ENCODE data around the gene CDR2L.

Gene CDR2L

DNA sequence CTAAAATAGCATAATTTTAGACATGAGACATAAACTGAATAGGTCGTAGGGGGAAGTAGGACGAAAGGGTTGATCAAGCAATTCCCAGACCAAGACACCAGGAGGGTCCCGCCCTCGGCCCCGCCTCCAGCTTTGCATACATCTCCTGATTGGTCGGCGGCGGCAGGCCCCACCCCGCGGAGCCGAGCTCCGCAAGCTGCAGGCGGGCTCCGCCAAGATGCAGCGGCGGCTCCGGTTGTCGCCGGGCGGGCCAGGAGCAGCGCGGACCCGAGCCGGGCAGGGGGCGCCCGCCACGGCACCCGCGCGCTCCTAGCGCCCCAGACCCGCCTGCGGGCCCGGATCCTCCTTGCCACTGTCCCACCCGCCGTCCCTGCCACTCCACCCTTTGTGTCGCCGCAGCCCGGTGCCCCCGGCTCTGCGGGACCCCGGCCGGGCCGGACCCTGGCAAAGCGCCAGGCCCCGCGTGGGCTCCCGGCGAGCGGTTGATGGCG is at the start of gene CDR2L:
TSS of gene CDR2L (plus strand) at position 215 of the 491 bp plus-strand sequence. CDS start 412 bp downstream, outside the sequence.
- in situ Hi-C loops (cut with MboI; ENCODE audit: low sequenced_read_pairs), result no loop called here

DNA sequence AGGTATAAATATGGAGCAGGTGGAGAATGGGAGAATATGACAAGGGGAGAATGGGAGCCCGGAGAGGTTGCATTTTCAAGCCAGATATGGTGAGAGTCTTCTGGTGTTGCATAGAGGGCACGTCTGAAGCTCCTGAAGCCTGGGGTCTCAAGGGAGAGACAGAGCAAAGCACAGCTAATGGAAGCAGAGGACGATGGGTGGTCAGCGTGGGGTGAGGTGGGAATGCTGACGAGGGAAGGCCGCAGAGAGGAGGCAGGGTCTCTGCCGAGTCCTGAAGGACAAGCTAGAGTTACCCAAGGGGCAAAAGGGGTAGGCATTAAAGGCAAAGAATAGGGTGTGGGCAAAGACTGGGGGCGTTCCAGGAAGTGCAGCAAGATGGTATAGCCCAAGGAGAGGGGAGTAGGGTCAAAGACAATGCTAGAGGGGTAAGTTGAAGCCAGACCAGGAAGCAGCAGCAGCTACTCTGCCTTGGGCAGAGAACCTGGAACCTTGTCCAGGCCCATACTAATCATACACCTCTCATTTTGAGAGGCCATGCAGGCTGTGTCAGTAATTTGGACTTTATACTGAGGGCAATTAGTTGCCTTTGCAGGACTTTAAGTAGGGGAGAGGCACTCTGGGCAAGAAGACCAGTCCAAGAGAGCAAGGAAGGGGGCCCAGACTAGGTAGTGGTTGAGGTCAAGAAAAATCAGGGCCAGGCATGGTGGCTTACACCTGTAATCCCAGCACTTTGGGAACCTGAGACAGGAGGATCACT is 49.1 kb upstream of the CDR2L start:
- in situ Hi-C loops (cut with MboI; ENCODE audit: low sequenced_read_pairs), result no loop called here

DNA sequence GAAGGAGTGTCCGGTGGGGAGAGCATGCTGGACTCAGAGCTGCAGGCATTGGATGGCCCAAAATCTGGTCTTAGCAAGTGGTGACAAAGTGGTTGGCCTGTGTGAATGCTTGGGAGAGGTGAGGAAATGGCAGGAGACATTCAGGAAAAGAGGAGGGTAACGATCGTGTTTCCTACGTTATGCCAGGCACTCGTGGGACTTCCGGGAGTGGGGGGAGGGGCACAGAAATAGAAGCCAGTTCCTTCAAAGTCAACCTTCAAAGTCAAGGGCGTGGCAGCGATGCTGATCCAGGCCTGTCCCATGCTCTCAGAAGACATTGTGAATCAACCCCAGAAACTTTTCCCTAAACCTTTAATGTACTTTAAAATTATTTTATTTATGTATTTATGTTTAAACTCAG is 47.9 kb upstream of the CDR2L start:
- in situ Hi-C loops (cut with MboI; ENCODE audit: low sequenced_read_pairs), result no loop called here

DNA sequence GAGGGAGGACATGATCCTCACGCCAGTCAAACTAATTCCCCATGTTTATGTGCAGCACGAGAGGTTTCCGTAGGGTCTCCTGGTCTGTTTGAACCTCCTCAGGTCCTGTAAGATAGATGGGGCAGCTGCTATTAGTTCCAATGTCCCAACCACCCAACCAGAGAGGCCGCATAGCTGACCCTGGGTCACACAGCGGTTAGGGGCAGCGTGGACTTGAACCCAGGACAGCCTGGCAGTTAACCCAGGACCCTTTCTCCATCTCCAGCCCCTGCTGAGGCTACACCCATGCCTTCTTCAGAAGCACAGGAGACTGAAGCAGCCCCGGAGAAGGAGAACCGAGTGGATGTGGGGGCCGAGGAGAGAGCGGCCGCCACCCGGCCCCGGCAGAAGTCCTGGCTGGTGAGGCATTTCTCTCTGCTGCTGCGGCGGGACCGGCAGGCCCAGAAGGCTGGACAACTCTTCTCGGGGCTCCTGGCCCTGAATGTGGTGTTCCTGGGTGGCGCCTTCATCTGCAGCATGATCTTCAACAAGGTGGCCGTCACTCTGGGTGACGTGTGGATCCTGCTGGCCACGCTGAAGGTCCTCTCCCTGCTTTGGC is 46.2 kb upstream of the CDR2L start:
- in situ Hi-C loops (cut with MboI; ENCODE audit: low sequenced_read_pairs), result no loop called here

DNA sequence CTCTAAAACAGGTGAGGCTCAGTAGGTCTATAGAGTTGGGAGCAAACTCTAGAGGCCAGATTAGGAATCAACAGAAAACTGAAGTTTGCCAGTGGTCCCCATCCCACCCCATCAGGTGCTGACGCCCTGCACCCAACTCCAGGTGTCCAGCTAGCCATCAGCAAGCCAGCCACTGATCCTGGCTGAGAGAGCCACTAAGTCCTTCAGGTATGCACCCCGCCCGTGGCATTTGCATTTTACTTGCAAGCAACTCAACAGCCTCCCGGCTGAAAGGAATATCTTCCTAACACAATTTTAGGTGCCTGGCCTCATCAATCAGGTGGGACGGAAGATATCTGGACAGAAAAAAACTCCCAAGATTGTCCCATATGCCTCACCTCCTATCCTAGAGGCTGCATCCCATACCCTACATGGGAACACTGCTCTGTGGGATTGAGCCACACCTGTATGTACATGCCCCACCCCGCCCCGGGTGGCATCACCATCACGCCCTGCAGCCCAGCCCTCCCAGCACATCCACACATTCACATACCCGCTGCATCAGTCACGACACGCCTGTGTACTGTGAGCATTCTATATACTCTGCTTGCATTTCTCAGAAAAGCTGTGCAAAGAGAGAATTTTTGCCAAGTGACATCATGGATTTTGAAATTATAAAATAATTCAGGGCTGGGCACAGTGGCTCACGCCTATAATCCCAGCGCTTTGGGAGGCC is 43.5 kb upstream of the CDR2L start:
- in situ Hi-C loops (cut with MboI; ENCODE audit: low sequenced_read_pairs), result no loop called here

DNA sequence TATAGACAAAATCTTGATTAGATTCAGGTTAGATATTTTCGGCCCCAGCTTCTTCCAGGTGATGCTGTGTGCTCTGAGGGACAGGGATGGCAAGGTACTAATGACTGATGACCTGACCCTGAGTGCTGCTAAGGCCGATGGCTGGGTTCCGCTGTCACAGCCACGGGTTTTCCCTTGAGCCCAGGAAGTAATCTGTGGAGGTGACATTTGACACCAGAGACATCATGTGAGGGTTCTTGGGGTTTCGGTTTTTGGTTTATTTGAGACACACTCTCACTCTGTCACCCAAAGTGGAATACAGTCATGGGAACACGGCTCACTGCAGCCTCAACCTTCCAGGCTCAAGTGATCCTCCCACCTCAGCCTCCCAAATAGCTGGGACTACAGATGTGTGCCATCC is 41.9 kb upstream of the CDR2L start:
- in situ Hi-C loops (cut with MboI; ENCODE audit: low sequenced_read_pairs), result no loop called here

DNA sequence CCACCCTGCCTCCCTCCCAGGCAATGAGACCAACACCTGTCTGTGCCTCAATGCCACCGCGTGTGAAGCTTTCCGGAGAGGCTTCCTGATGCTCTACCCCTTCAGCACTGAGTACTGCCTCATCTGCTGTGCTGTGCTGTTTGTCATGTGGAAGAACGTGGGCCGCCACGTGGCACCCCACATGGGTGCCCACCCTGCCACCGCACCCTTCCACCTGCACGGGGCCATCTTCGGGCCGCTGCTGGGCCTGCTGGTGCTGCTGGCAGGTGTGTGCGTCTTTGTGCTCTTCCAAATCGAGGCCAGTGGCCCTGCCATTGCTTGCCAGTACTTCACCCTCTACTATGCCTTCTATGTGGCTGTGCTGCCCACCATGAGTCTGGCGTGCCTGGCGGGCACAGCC is 40.8 kb upstream of the CDR2L start:
- in situ Hi-C loops (cut with MboI; ENCODE audit: low sequenced_read_pairs), result no loop called here

DNA sequence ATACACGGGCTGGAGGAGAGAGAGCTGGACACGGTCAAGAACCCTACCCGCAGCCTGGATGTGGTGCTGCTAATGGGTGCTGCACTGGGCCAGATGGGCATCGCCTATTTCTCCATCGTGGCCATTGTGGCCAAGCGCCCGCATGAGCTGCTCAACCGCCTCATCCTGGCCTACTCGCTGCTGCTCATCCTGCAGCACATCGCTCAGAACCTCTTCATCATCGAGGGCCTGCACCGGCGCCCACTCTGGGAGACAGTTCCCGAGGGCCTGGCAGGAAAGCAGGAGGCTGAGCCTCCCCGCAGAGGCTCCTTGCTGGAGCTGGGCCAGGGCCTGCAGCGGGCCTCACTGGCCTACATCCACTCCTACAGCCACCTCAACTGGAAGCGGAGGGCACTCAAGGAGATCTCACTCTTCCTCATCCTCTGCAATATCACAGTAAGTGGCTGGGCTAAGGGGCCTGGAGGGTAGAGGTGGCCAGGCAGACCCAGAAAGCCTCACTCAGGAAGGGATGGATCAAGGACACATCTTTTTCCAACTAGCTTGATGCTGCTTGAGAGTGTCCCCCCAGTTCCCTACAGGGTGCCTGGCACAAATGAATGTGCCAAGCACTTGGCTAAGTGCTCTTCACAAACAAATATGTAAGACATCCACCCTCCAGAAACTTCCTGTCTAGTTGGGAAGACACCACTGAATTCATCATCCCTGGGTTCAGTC is 40.2 kb upstream of the CDR2L start:
- in situ Hi-C loops (cut with MboI; ENCODE audit: low sequenced_read_pairs), result no loop called here

DNA sequence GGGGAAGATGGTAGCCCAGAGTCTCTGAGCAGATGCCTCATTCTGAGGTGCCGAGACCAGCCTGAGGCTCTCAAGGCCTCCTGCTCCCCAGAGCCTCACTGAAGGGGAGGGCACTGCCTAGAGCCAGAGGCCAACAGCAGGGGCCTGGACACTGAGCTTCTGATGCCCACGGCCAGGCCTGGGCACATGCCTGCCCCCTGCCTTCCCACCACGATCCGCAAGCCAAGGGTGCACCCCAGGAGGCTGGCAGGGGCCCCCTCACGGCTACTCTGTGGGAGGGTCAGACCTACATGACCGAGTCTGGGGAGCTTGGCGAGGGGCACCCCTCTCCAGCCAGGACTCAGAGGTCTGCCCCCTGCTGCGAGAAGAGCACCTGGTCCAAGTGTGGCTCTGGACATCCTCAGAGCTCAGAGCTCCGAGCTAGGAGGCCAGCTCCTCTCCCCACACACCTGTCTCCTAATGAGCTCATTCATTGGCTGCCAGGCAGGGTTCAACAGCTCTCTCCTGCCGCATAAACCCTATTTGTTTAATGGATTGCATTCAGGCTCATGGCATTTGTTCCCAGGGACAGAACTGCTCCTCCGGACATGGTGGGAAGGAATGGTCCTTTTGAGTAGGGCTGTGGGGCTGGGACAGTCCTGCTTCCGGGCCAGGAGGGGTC is 37.8 kb upstream of the CDR2L start:
- in situ Hi-C loops (cut with MboI; ENCODE audit: low sequenced_read_pairs), result loop anchor here (10.0 kb wide), 1 partner anchor 285 kb away; no protein-coding TSS in a partner anchor

DNA sequence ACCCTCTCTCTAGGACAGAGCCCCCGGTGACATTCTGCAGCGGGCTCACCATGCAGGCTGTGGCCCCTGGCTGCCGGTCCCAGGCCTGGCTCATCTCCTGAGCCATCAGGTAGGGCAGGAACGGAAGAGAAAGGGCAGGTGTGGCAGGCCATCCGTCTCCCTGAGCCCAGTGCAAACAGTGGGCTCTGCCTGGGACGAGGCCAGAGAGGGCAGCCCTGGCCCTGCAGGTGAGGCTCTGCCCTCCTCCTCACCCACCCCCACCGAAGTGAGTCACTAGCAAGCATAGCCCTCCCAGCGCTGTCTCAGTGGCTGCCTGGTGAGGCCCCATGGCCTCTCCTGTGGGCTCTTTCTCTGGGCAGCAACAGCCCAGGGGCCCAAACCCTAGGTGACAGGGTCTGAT is 37.2 kb upstream of the CDR2L start:
- in situ Hi-C loops (cut with MboI; ENCODE audit: low sequenced_read_pairs), result loop anchor here (10.0 kb wide), 1 partner anchor 285 kb away; no protein-coding TSS in a partner anchor

DNA sequence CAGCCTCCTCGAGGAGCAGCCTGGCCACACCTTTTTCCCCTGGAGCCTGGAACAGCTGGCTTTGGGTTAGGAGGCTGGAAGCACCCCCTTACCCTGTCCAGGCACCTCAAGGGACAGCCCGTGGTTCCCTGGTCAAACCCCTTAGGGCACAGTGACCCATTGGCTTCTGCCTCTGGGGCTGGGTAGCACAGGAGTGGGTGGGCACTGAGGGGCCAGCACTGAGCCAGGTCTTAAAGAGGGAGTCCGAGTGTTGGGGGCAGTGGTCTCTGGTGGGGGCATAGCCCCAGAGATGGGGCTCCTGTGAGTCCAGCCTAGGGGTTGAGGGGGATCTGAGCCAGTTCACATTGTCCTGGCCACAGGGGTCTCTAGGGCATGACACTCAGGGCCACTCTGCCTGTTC is 36.4 kb upstream of the CDR2L start:
- in situ Hi-C loops (cut with MboI; ENCODE audit: low sequenced_read_pairs), result loop anchor here (10.0 kb wide), 1 partner anchor 286 kb away; no protein-coding TSS in a partner anchor

DNA sequence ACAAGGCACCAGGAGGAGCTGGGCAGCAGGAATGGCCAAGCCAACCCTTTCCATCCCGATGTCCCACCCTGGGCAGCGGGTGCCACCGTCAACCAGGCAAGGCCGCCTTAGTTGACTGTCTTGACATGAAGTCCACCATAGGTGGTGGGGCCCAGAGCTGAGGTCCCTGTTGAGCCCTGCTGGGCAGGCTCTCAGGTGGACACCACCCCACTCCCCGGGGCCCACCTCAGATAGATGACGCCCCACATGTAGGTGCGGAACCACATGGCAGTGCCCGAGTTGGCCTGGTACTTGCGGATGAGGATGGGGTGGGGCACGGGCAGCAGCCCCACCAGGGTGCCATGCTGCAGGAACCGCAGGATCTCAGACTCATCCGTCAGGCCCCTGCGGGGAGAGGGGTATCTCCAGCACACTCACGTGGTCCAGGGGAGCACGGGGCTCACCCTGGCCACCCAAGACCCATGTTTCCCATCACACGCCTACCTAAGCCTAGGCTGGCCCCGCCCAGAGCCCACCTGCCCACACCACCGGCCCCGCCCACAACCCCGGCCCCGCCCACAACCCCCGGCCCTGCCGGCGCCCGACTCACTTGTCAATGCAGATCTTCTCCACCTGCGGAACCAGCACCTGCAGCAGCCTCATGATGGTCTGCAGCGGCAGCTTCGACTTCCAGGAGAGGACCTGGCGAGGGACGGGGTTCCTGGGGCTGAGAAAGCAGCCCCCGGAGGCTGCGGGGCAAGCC is 35.6 kb upstream of the CDR2L start:
- in situ Hi-C loops (cut with MboI; ENCODE audit: low sequenced_read_pairs), result loop anchor here (10.0 kb wide), 1 partner anchor 287 kb away; no protein-coding TSS in a partner anchor

DNA sequence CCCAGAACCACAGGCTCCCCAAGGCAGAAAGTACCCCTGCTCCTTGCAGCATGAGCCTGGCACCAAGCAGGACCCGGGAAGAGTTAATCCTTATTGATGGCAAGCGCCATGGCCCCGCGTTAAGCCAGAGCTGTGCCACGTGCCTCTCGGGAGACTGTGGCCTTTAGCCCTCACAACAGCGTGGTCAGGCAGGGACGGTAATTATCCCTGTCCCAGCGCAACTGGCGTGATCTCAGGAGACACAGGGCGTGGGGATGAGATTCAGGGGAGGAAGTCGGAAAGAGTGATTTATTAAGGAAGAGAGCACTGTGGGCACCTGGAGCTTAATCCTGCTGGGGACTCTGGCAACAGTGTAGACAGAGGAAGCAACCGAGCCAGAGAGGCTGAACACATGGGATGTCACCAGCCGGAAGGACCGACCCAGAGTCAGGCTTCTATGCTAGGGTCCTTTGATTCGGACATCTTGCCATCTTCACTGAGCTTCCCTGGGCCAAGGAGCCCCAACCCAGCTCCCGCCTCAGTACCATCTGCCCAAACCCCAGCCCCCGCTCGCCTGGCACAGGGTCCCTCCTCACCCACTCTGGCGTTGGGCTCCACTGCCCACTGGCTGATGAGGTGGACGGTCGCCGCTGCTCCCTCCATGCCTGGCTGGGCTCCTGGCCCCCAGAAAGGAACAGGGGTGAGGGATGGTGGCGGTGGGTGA is 34.9 kb upstream of the CDR2L start:
- in situ Hi-C loops (cut with MboI; ENCODE audit: low sequenced_read_pairs), result loop anchor here (10.0 kb wide), 1 partner anchor 288 kb away; no protein-coding TSS in a partner anchor

DNA sequence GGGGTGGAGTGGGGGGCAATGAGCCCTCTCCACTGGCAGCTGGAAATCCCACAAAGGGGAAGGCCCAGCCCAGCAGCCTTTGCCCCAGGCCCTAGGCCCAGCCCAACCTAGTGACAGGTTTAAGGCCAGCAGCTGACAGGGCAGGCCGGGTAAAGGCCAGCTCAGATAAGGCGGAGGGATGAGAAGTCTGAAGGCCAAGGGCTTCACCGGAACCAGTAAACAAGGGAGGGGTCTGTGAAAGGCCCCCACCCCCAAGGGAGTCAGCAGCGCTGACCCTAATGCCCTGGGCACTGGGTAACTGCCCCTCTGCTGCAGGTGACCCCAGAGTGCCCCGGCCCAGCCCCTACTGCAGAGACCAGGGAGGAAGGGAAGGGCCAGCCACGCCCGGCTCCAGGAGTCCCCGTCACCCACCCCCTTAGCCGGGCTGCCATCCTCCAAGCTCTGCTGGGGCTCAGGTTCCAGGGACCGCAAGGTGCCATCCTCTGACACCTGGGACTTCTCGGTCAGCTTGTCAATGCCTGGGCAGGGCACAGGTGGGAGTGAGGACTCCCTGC is 34.2 kb upstream of the CDR2L start:
- in situ Hi-C loops (cut with MboI; ENCODE audit: low sequenced_read_pairs), result loop anchor here (10.0 kb wide), 1 partner anchor 288 kb away; no protein-coding TSS in a partner anchor

DNA sequence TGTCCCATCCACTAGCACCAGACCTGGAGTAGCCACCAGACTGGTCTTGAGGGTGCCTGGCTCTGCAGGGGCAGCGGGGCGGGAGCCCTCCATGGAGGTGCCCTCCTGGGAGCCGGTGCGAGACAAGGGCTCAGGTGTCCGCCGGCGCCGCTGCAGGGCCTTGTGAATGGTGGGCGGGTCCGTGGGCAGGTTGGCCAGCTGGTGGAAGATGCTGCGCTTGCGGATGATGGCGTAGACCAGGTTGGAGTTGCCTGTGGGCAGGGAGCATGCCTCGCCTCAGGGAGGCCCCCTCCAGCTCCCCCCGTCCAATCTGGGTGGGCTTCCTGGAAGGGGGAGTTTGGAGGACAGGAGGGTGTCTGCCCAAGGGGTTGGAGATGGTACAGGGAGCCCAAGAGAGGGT is 33.3 kb upstream of the CDR2L start:
- in situ Hi-C loops (cut with MboI; ENCODE audit: low sequenced_read_pairs), result loop anchor here (10.0 kb wide), 1 partner anchor 289 kb away; no protein-coding TSS in a partner anchor

DNA sequence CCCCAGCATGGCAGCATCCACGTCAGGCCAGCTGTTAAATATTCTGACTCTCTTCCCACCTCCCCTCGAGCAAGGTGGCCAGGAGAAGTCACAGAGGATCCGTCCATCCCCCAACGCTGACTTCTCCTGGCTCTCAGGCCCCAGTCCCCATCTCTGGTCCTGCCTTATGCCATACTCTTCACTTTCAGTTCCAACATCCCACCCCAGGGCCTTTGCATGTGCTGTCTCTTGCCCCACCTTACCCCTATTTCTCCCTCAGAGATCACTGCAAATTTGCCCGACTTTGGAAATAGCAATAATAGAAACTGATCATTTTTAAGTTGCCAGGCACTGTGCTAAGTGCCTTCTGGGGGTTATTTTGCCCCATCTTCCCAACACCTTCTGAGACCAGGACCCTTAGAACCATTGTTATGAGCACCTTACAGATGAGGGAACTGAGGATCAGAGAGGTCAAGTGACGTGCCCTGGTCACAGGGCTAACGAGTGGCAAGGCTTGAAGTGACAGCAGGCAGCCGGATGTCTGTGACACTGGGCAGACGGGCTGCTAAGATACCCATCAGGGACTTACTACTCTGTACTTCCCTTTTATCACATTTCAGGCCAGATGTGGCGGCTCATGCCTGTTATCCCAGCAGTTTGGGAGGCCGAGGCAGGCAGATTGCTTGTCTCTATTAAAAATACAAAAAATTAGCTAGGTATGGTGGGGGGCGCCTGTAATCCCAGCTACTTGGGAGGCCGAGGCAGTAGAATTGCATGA is 32.6 kb upstream of the CDR2L start:
- in situ Hi-C loops (cut with MboI; ENCODE audit: low sequenced_read_pairs), result loop anchor here (10.0 kb wide), 1 partner anchor 290 kb away; no protein-coding TSS in a partner anchor

DNA sequence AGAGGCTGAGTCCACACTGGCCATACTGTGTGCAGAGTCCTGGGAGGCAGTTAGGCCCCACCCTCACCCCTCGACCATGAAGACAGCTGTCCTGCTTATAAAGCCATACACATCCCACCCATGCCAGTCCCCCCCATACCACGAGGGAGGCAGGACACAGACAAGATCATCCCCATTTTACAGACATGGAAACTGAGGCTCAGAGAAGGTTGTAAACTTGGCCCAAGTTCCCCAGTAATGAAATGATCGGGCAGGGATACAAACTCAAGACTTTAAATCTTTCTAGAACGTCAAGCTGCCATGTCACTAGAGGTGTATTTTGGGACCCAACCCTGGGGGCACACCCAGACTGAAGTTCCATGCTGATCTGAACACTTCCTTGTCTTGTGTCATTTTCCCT is 31.3 kb upstream of the CDR2L start:
- in situ Hi-C loops (cut with MboI; ENCODE audit: low sequenced_read_pairs), result loop anchor here (10.0 kb wide), 1 partner anchor 291 kb away; no protein-coding TSS in a partner anchor
